CD8-positive, alpha-beta memory T cell (primary cell): ENCODE data around the gene ST6GAL1. TPM values are rescaled to one million over a fixed set of nuclear protein-coding genes. Genes with fewer than 3 reads are reported as not detected.

Experiments used
- CTCF ChIA-PET: fragments of 350-600 bp; sonication (Branson Sonifier 250); formaldehyde crosslinking; loops from one replicate; lab custom pipeline; 2021; ENCODE audit warnings: antibody characterized with exemption; lab: Charles Lee
- POLR2A ChIA-PET: fragments of 350-600 bp; sonication (Branson Sonifier 250); formaldehyde crosslinking; loops from one replicate; lab custom pipeline; 2021; ENCODE audit warnings: antibody characterized with exemption; lab: Charles Lee
- DNase-seq, 5 donors: peaks; one replicate each; pipeline versions ENCODE4 v3.0.0 to v3.0.0-alpha.2; 2020 to 2022; ENCODE audit warnings: mixed read lengths in 1 of 5
- H3K27ac ChIP-seq: one replicate; pipeline ENCODE4 v1.7.0; 2013; ENCODE audit warnings: low read depth, mild to moderate bottlenecking, low read length, moderate library complexity
- H3K27me3 ChIP-seq: 2 replicates; pipeline ENCODE4 v1.7.0; 2013; ENCODE audit warnings: low read length, mild to moderate bottlenecking; ENCODE audit not compliant: insufficient read depth, poor library complexity, severe bottlenecking
- H3K36me3 ChIP-seq: 2 replicates; pipeline ENCODE4 v1.7.0; 2013; ENCODE audit warnings: mild to moderate bottlenecking, low read length, moderate library complexity; ENCODE audit not compliant: insufficient read depth
- H3K4me1 ChIP-seq: 2 replicates; pipeline ENCODE4 v1.7.0; 2013; ENCODE audit warnings: mild to moderate bottlenecking, low read length, moderate library complexity; ENCODE audit not compliant: insufficient read depth
- H3K4me3 ChIP-seq: 2 replicates; pipeline ENCODE4 v1.7.0; 2013; ENCODE audit warnings: mild to moderate bottlenecking, low read length
- H3K9me3 ChIP-seq: 2 replicates; pipeline ENCODE4 v1.7.0; 2013; ENCODE audit warnings: mild to moderate bottlenecking, low read length
- H3K27ac Mint-ChIP-seq, 8 donors: one replicate each; pipeline ENCODE4 v1.8.0; 2020 to 2021; ENCODE audit warnings: mixed read lengths in 8 of 8, mild to moderate bottlenecking in 6 of 8, inconsistent platforms in 3 of 8, moderate library complexity in 3 of 8
- H3K27me3 Mint-ChIP-seq, 2 donors: one replicate each; pipeline ENCODE4 v1.8.0; 2020 to 2021; ENCODE audit warnings: mixed read lengths in 2 of 2, mild to moderate bottlenecking in 1 of 2, moderate library complexity in 1 of 2
- H3K36me3 Mint-ChIP-seq, 3 donors: one replicate each; pipeline ENCODE4 v1.8.0; 2020 to 2021; ENCODE audit warnings: mixed read lengths in 3 of 3, inconsistent platforms in 1 of 3, mild to moderate bottlenecking in 1 of 3
- H3K4me1 Mint-ChIP-seq, 3 donors: one replicate each; pipeline ENCODE4 v1.8.0; 2020 to 2021; ENCODE audit warnings: mixed read lengths in 3 of 3, inconsistent platforms in 1 of 3, mild to moderate bottlenecking in 1 of 3
- H3K4me3 Mint-ChIP-seq, 7 donors: one replicate each; pipeline ENCODE4 v1.8.0; 2020 to 2021; ENCODE audit warnings: mixed read lengths in 7 of 7, mild to moderate bottlenecking in 6 of 7, moderate library complexity in 4 of 7, inconsistent platforms in 2 of 7
- H3K9me3 Mint-ChIP-seq, 5 donors: one replicate each; pipeline ENCODE4 v1.8.0; 2020 to 2022; ENCODE audit warnings: mixed read lengths in 5 of 5, mild to moderate bottlenecking in 3 of 5, moderate library complexity in 2 of 5, inconsistent platforms in 1 of 5
- polyA plus RNA-seq: library from polyadenylated mRNA; unstranded; fragments of 300-500 nt; fragmentation: Illumina TruSeq; gene quantifications from one replicate; pipeline ENCODE4 v1.2.3, GENCODE V29; 2021
- total RNA-seq, 2 experiments: library from RNA; stranded (reverse); gene quantifications; one replicate each; pipeline ENCODE4 v1.2.3, GENCODE V29; 2021

ST6GAL1 gene
- total and polyA plus RNA-seq, 3 experiments from 2014 or later, result 96.8 to 139 (median 108) TPM

GRCh38 chr3:187077537-187077936, 147.2 kb downstream of the ST6GAL1 start:
- peak overlapping the region in 3 of 8 donors; percentile 33 to 66 (median 38) for H3K27ac Mint-ChIP-seq
- H3K36me3 ChIP-seq, result peaks cover 47% of the 10 kb centered on the region
- CTCF ChIA-PET, result no interaction called here
- POLR2A ChIA-PET, result no interaction called here
- no peak for DNase-seq
- no peaks in the 10 kb centered on the region for H3K4me1 ChIP-seq
- H3K4me3 Mint-ChIP-seq, result no peak overlapping the region
- H3K27me3 Mint-ChIP-seq, result no peaks in the 10 kb centered on the region
- H3K9me3 ChIP-seq, result no peaks in the 10 kb centered on the region
- H3K27ac ChIP-seq, result no peak overlapping the region
- H3K27me3 ChIP-seq, result no peaks in the 10 kb centered on the region
- H3K4me1 Mint-ChIP-seq, result peaks cover 0 to 2% (median 0%) of the 10 kb centered on the region in 3 donors
- no peaks in the 10 kb centered on the region for H3K9me3 Mint-ChIP-seq
- H3K36me3 Mint-ChIP-seq, result peaks cover 0 to 74% (median 15%) of the 10 kb centered on the region in 3 donors
- no peak overlapping the region for H3K4me3 ChIP-seq

- peaks cover 1 to 2% (median 1%) of the 10 kb centered on the region in 3 donors for H3K4me1 Mint-ChIP-seq
- H3K36me3 ChIP-seq, result peaks cover 30% of the 10 kb centered on the region
- H3K4me1 ChIP-seq, result peaks cover 4% of the 10 kb centered on the region
- no peaks in the 10 kb centered on the region for H3K9me3 Mint-ChIP-seq
- no peaks in the 10 kb centered on the region for H3K9me3 ChIP-seq
- DNase-seq, result no peak
- no peak overlapping the region for H3K27ac ChIP-seq
- CTCF ChIA-PET, result no interaction called here
- no peak overlapping the region for H3K4me3 Mint-ChIP-seq
- no peaks in the 10 kb centered on the region for H3K27me3 Mint-ChIP-seq
- peaks cover 0 to 56% (median 8%) of the 10 kb centered on the region in 3 donors for H3K36me3 Mint-ChIP-seq
- no peak overlapping the region for H3K4me3 ChIP-seq
- H3K27me3 ChIP-seq, result no peaks in the 10 kb centered on the region
- H3K27ac Mint-ChIP-seq, result peak overlapping the region in 5 of 8 donors; percentile 28 to 60 (median 48)
- POLR2A ChIA-PET, result no interaction called here
Observed at GRCh38 chr3:187079090-187080022, 149.0 kb downstream of the ST6GAL1 start.

- Mint-ChIP-seq H3K27ac (peak overlapping the region in 2 of 8 donors; percentile 9 to 69), H3K36me3 (peaks cover 0 to 41% (median 5%) of the 10 kb centered on the region in 3 donors), H3K4me3 (no peak overlapping the region), H3K27me3 (no peaks in the 10 kb centered on the region), H3K4me1 (peaks cover 6 to 9% (median 8%) of the 10 kb centered on the region in 3 donors), H3K9me3 (peaks cover 0 to 3% (median 0%) of the 10 kb centered on the region in 5 donors)
- no peak overlapping the region for H3K4me3 ChIP-seq
- POLR2A ChIA-PET, result interaction anchor here (0.7 kb wide), 1 partner anchor 252 kb away, joined by 4 read pairs; no protein-coding TSS in a partner anchor
- DNase-seq, result no peak
- CTCF ChIA-PET, result interaction anchor here (0.9 to 1.5 kb wide), 2 partner anchors 69 to 231 kb away, joined by 3 to 7 read pairs; no protein-coding TSS in a partner anchor
- H3K9me3 ChIP-seq, result no peaks in the 10 kb centered on the region
- H3K27me3 ChIP-seq, result no peaks in the 10 kb centered on the region
- H3K4me1 ChIP-seq, result peaks cover 11% of the 10 kb centered on the region
- no peak overlapping the region for H3K27ac ChIP-seq
- H3K36me3 ChIP-seq, result peaks cover 16% of the 10 kb centered on the region
Observed at GRCh38 chr3:187080799-187081450, 150.6 kb downstream of the ST6GAL1 start.

GRCh38 chr3:187082758-187083375, 152.5 kb downstream of the ST6GAL1 start:
- Mint-ChIP-seq H3K27me3 (no peaks in the 10 kb centered on the region), H3K27ac (peak overlapping the region in 2 of 8 donors; percentile 36 to 54), H3K4me3 (no peak overlapping the region), H3K4me1 (peaks cover 6 to 9% (median 8%) of the 10 kb centered on the region in 3 donors), H3K9me3 (peaks cover 9 to 14% (median 10%) of the 10 kb centered on the region in 5 donors), H3K36me3 (peaks cover 2 to 28% (median 13%) of the 10 kb centered on the region in 3 donors)
- Histone ChIP-seq H3K27me3 (no peaks in the 10 kb centered on the region), H3K4me1 (peaks cover 11% of the 10 kb centered on the region), H3K9me3 (no peaks in the 10 kb centered on the region), H3K27ac (no peak overlapping the region), H3K4me3 (no peak overlapping the region), H3K36me3 (no peaks in the 10 kb centered on the region)
- ChIA-PET POLR2A (no interaction called here), CTCF (no interaction called here)
- no peak for DNase-seq

GRCh38 chr3:187084126-187084525, 153.8 kb downstream of the ST6GAL1 start:
- DNase-seq, result no peak
- Histone ChIP-seq H3K4me1 (peaks cover 11% of the 10 kb centered on the region), H3K36me3 (no peaks in the 10 kb centered on the region), H3K27me3 (no peaks in the 10 kb centered on the region), H3K27ac (no peak overlapping the region), H3K9me3 (no peaks in the 10 kb centered on the region), H3K4me3 (no peak overlapping the region)
- H3K27ac Mint-ChIP-seq, result peak overlapping the region in 1 of 8 donors; percentile 26
- peaks cover 6 to 9% (median 8%) of the 10 kb centered on the region in 3 donors for H3K4me1 Mint-ChIP-seq
- peaks cover 4 to 25% (median 17%) of the 10 kb centered on the region in 3 donors for H3K36me3 Mint-ChIP-seq
- no peak overlapping the region for H3K4me3 Mint-ChIP-seq
- CTCF ChIA-PET, result interaction anchor here (0.9 to 2.2 kb wide), 2 partner anchors 18 to 58 kb away, joined by 3 to 4 read pairs; no protein-coding TSS in a partner anchor
- H3K27me3 Mint-ChIP-seq, result no peaks in the 10 kb centered on the region
- peaks cover 13 to 26% (median 19%) of the 10 kb centered on the region in 5 donors for H3K9me3 Mint-ChIP-seq
- POLR2A ChIA-PET, result no interaction called here

GRCh38 chr3:187084580-187084979, 154.3 kb downstream of the ST6GAL1 start:
- H3K27me3 Mint-ChIP-seq, result no peaks in the 10 kb centered on the region
- H3K4me1 Mint-ChIP-seq, result peaks cover 6 to 9% (median 8%) of the 10 kb centered on the region in 3 donors
- Histone ChIP-seq H3K27ac (no peak overlapping the region), H3K4me1 (peaks cover 11% of the 10 kb centered on the region), H3K36me3 (no peaks in the 10 kb centered on the region), H3K4me3 (no peak overlapping the region), H3K27me3 (no peaks in the 10 kb centered on the region), H3K9me3 (no peaks in the 10 kb centered on the region)
- H3K9me3 Mint-ChIP-seq, result peaks cover 13 to 29% (median 23%) of the 10 kb centered on the region in 5 donors
- H3K36me3 Mint-ChIP-seq, result peaks cover 4 to 29% (median 13%) of the 10 kb centered on the region in 3 donors
- ChIA-PET POLR2A (no interaction called here), CTCF (interaction anchor here (0.9 to 2.2 kb wide), 2 partner anchors 19 to 58 kb away, joined by 3 to 4 read pairs; no protein-coding TSS in a partner anchor)
- H3K27ac Mint-ChIP-seq, result peak overlapping the region in 3 of 8 donors; percentile 26 to 73 (median 26)
- DNase-seq, result no peak
- no peak overlapping the region for H3K4me3 Mint-ChIP-seq

DNA sequence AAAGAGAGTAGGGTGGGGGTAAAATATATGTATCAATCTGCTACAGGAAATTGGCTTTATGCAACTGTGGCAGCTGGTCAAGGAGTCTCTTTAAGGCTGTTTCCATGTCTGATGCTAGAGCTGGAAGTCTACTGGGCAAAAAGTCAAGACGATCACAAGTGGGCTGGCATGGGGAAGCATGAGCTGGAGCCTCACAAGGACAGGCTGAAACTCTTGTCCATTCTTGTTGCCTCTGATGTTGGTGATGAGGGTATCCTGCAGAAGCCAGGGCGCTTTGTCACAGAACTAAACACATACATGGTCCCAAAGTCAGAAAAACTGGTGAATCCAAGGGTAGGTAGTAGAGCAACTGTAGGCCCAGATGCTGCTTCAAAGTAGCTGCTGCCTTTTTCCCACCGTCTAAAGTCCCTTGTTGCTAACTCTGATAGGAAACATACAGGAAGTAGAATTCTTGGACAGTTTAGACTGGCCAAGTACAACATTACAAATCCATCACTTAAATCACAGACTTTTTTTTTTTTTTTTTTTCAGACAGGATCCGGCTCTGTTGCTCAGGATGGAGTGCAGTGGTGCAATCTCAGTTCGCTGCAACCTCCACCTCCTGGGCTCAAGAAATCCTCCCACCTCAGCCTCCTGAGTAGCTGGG, 154.8 kb downstream of the ST6GAL1 start:
- H3K4me3 ChIP-seq, result no peak overlapping the region
- H3K4me1 ChIP-seq, result peaks cover 11% of the 10 kb centered on the region
- Mint-ChIP-seq H3K36me3 (peaks cover 4 to 33% (median 11%) of the 10 kb centered on the region in 3 donors), H3K27ac (peak overlapping the region in 2 of 8 donors; percentile 11 to 28), H3K9me3 (peaks cover 14 to 32% (median 26%) of the 10 kb centered on the region in 5 donors), H3K27me3 (no peaks in the 10 kb centered on the region), H3K4me1 (peaks cover 6 to 9% (median 8%) of the 10 kb centered on the region in 3 donors), H3K4me3 (no peak overlapping the region)
- no peak overlapping the region for H3K27ac ChIP-seq
- CTCF ChIA-PET, result interaction anchor here (2.2 kb wide), 1 partner anchor 19 kb away, joined by 4 read pairs; no protein-coding TSS in a partner anchor
- no peaks in the 10 kb centered on the region for H3K27me3 ChIP-seq
- POLR2A ChIA-PET, result no interaction called here
- DNase-seq, result no peak
- H3K36me3 ChIP-seq, result no peaks in the 10 kb centered on the region
- no peaks in the 10 kb centered on the region for H3K9me3 ChIP-seq
